Peyer's patch (tissue), 4 donors: ENCODE data around the gene USP36. TPM values are rescaled to one million over a fixed set of nuclear protein-coding genes. Genes with fewer than 3 reads are reported as not detected.
"Not testable (repeated sequence)": the region's sequence is repeated elsewhere in the genome, so short reads cannot be mapped to it uniquely, and the experiment has no call there.

Source experiments
- DNase-seq, 3 donors: peaks; one replicate each; pipeline ENCODE4 v3.0.0-alpha.2; 2017 to 2019
- H3K27ac ChIP-seq, 4 donors: fragments of 200-600 bp; sonication (generic); one replicate each; pipeline ENCODE4 v1.5.1; 2016 to 2019
- H3K27me3 ChIP-seq, 2 donors: fragments of 200-600 bp; sonication (generic); one replicate each; pipeline ENCODE4 v1.5.1; 2019
- H3K36me3 ChIP-seq, 3 donors: fragments of 200-600 bp; sonication (generic); one replicate each; pipeline ENCODE4 v1.5.1; 2016 to 2019
- H3K4me1 ChIP-seq, 4 donors: fragments of 200-600 bp; sonication (generic); one replicate each; pipeline ENCODE4 v1.5.1; 2016 to 2019
- H3K4me3 ChIP-seq, 4 donors: fragments of 200-600 bp; sonication (generic); 1 replicate in 3 of 4; 2 replicates in 1 of 4; pipeline ENCODE4 v1.5.1; 2016 to 2019; ENCODE audit warnings: mild to moderate bottlenecking in 1 of 4
- H3K9me3 ChIP-seq, 4 donors: fragments of 200-600 bp; sonication (generic); one replicate each; pipeline ENCODE4 v1.5.1; 2016 to 2019; ENCODE audit warnings: mild to moderate bottlenecking in 1 of 4
- CTCF ChIP-seq, 6 experiments: fragments of 450-650 bp in 4 of 6; fragments of 200-600 bp in 2 of 6; sonication (generic) in 1 of 6; IDR thresholded peaks; one replicate each; pipeline ENCODE4 v1.5.1; 2017 to 2019; ENCODE audit warnings: antibody characterized with exemption in 6 of 6, mild to moderate bottlenecking in 3 of 6, moderate library complexity in 1 of 6
- POLR2A ChIP-seq, 2 donors: fragments of 450-650 bp; IDR thresholded peaks; one replicate each; pipeline ENCODE4 v1.5.1; 2017; ENCODE audit warnings: antibody characterized with exemption in 2 of 2, mild to moderate bottlenecking in 2 of 2, moderate library complexity in 2 of 2
- total RNA-seq, 4 donors: library from RNA; depleted of rRNA; stranded (reverse); fragments of >200 nt; gene quantifications; one replicate each; pipeline ENCODE4 v1.1.0, GENCODE V29; 2016

Gene USP36
- total RNA-seq, 4 donors from 2014 or later = 20.7 to 130 (median 59.9) TPM

GRCh38 chr17:78781893-78782304 is 58.7 kb downstream of the USP36 start, which contains the start of gene CYTH1:
Gene CYTH1, minus strand, starts transcription at chr17:78782273. Its CDS starts 50 bp downstream, at chr17:78782223.
- peak within 1 kb of the TSS; percentile 97 to 100 (median 98) for H3K27ac ChIP-seq
- H3K9me3 ChIP-seq = no peaks in the 10 kb centered on the region
- H3K36me3 ChIP-seq = no peaks in the 10 kb centered on the region
- H3K4me3 ChIP-seq = peak within 1 kb of the TSS; percentile 78 to 100 (median 98)
- H3K4me1 ChIP-seq = peaks cover 0 to 24% (median 6%) of the 10 kb centered on the region in 4 donors
- TF ChIP-seq POLR2A (IDR thresholded peaks at IDR 0.05) (peak; percentile 23 to 30), CTCF (IDR thresholded peaks at IDR 0.05) (no peak)
- no peak for DNase-seq
- no peaks in the 10 kb centered on the region for H3K27me3 ChIP-seq

GRCh38 chr17:78781104-78781892 is 59.3 kb downstream of the USP36 start:
- no peak for TF ChIP-seq POLR2A (IDR thresholded peaks at IDR 0.05)
- H3K4me3 ChIP-seq = peak overlapping the region; percentile 78 to 100 (median 98)
- H3K4me1 ChIP-seq = peaks cover 0 to 24% (median 7%) of the 10 kb centered on the region in 4 donors
- peak overlapping the region; percentile 97 to 100 (median 98) for H3K27ac ChIP-seq
- no peaks in the 10 kb centered on the region for H3K9me3 ChIP-seq
- no peaks in the 10 kb centered on the region for H3K36me3 ChIP-seq
- DNase-seq = peak; percentile 55 to 77 (median 69)
- no peaks in the 10 kb centered on the region for H3K27me3 ChIP-seq

DNA sequence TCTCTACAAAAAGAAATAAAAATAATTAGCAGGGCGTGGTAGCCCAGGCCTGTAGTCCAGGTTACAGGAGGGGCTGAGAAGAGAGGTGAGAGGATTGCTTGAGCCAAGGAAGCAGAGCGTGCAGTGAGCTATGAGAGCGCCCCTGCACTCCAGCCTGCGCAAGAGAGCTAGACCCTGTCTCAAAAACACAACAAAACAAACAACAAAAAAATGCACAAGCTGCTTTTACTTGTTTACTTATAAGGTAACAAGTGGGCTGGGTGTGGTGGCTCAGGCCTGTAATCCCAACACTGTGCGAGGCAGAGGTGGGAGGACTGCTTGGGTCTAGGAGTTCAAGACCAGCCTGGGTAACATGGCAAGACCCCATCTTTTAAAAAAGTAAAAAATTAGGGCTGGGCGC is 60.3 kb downstream of the USP36 start:
- peaks cover 0 to 24% (median 10%) of the 10 kb centered on the region in 4 donors for H3K4me1 ChIP-seq
- H3K9me3 ChIP-seq = no peaks in the 10 kb centered on the region
- peak overlapping the region; percentile 78 to 100 (median 98) for H3K27ac ChIP-seq
- peak in 1 of 3 donors; percentile 49 for DNase-seq
- TF ChIP-seq POLR2A (IDR thresholded peaks at IDR 0.05) (no peak), CTCF (IDR thresholded peaks at IDR 0.05) (no peak)
- H3K4me3 ChIP-seq = peak overlapping the region; percentile 15 to 99 (median 88)
- no peaks in the 10 kb centered on the region for H3K36me3 ChIP-seq
- H3K27me3 ChIP-seq = no peaks in the 10 kb centered on the region

DNA sequence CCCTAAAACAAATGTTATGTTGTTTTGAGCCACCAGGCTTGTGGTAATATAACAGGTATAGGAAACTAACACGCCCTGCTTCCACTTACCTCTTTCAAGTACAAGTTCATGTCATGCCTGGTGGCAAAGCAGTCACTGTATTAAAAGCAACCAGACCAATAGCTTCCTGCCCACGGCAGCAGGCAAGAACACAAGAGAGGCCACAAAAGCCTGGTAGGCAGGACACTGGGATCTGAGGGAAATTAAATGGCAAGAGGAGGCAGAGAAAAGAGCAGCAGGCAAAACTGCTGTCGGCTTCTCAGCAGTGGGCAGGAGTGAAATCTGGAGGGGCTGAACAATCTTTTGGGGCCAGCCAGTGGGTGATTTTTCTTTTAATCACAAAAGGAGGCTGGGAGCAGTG is 60.8 kb downstream of the USP36 start:
- peak overlapping the region; percentile 15 to 99 (median 88) for H3K4me3 ChIP-seq
- peak overlapping the region; percentile 78 to 100 (median 98) for H3K27ac ChIP-seq
- no peaks in the 10 kb centered on the region for H3K36me3 ChIP-seq
- no peaks in the 10 kb centered on the region for H3K9me3 ChIP-seq
- peak in 2 of 6 experiments; percentile 32 to 43 for TF ChIP-seq CTCF (IDR thresholded peaks at IDR 0.05)
- TF ChIP-seq POLR2A (IDR thresholded peaks at IDR 0.05) = peak in 1 of 2 donors; percentile 32
- H3K27me3 ChIP-seq = no peaks in the 10 kb centered on the region
- peaks cover 0 to 24% (median 10%) of the 10 kb centered on the region in 4 donors for H3K4me1 ChIP-seq
- peak; percentile 38 to 88 (median 81) for DNase-seq

GRCh38 chr17:78779286-78779651 is 61.3 kb downstream of the USP36 start:
- peak overlapping the region in 2 of 4 donors; percentile 98 to 99 for H3K4me3 ChIP-seq
- H3K9me3 ChIP-seq, DNase-seq, H3K36me3 ChIP-seq, H3K27me3 ChIP-seq: not testable (repeated sequence)
- H3K27ac ChIP-seq = peak overlapping the region; percentile 78 to 100 (median 98)
- peaks cover 0 to 24% (median 10%) of the 10 kb centered on the region in 4 donors for H3K4me1 ChIP-seq

- peak in 1 of 3 donors; percentile 1 for DNase-seq
- Histone ChIP-seq H3K4me3 (no peak overlapping the region), H3K4me1 (peaks cover 0 to 24% (median 10%) of the 10 kb centered on the region in 4 donors), H3K36me3 (no peaks in the 10 kb centered on the region), H3K27me3 (no peaks in the 10 kb centered on the region), H3K9me3 (no peaks in the 10 kb centered on the region), H3K27ac (peak overlapping the region in 3 of 4 donors; percentile 52 to 100 (median 98))
- TF ChIP-seq CTCF (IDR thresholded peaks at IDR 0.05) (no peak), POLR2A (IDR thresholded peaks at IDR 0.05) (no peak)
Observed at GRCh38 chr17:78777881-78778280, 62.7 kb downstream of the USP36 start.
